ENCODE measurements around the gene SPATS2.

DNA sequence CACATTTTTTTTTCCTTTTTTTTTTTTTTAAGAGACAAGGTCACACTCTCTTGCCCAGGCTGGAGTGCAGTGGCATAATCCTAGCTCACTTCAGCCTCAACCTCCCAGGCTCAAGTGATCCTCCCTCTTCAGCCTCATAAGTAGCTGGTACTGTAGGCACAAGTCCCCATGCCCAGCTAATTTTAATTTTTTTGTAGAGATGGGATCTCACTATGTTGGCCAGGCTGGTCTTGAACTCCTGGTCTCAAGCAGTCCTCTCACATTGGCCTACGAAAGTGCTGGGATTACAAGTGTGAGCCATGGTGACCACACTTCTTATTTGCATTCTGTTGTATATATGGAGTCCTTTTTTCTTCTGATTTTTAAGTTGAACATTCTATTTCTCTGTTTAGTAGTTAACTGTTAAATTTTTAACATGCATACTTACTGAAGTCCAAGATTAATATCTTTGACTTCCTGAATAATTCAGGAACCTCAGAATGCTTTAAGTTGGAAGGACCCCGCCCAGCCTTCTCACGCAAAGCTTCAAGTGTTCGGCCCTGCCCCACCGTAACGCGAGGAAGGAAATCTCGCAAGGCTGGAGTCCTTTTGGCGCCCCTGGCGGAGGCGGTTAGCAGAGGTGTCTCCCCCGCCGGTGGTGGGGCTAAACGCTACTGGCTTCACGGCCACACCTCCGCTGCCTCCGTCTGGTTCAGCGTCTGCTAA lies 21.6 kb downstream of the SPATS2 start:
- TF ChIP-seq POLR2AphosphoS5 (IDR thresholded peaks at IDR 0.05; ENCODE audit: low read depth, low read length) (no peak), FOXP2 (optimal IDR thresholded peaks at IDR 0.05; ENCODE audit: borderline replicate concordance, extremely low read depth, extremely low read length, insufficient read depth) (no peak)
- TF ChIP-seq, protein P1, sequence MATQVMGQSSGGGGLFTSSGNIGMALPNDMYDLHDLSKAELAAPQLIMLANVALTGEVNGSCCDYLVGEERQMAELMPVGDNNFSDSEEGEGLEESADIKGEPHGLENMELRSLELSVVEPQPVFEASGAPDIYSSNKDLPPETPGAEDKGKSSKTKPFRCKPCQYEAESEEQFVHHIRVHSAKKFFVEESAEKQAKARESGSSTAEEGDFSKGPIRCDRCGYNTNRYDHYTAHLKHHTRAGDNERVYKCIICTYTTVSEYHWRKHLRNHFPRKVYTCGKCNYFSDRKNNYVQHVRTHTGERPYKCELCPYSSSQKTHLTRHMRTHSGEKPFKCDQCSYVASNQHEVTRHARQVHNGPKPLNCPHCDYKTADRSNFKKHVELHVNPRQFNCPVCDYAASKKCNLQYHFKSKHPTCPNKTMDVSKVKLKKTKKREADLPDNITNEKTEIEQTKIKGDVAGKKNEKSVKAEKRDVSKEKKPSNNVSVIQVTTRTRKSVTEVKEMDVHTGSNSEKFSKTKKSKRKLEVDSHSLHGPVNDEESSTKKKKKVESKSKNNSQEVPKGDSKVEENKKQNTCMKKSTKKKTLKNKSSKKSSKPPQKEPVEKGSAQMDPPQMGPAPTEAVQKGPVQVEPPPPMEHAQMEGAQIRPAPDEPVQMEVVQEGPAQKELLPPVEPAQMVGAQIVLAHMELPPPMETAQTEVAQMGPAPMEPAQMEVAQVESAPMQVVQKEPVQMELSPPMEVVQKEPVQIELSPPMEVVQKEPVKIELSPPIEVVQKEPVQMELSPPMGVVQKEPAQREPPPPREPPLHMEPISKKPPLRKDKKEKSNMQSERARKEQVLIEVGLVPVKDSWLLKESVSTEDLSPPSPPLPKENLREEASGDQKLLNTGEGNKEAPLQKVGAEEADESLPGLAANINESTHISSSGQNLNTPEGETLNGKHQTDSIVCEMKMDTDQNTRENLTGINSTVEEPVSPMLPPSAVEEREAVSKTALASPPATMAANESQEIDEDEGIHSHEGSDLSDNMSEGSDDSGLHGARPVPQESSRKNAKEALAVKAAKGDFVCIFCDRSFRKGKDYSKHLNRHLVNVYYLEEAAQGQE (IDR thresholded peaks at IDR 0.05; ENCODE audit: insufficient read depth in 1 of 2, low read depth in 2 of 2, low read length in 2 of 2): no peak

All from PFSK-1 (cell line).